CD4-positive, alpha-beta T cell treated with Interleukin-2 at 100 ng/mL for 4 hours (primary cell): Measurements from ENCODE around the gene TNNI3.
"Not testable (repeated sequence)": the region's sequence is repeated elsewhere in the genome, so short reads cannot be mapped to it uniquely, and the experiment has no call there.

ENCODE experiments used
- DNase-seq: peaks from one replicate; pipeline ENCODE4 v3.0.0-alpha.2; 2020; ENCODE audit warnings: low spot score

The TNNI3 gene

GRCh38 chr19:55113570-55114039, 43.9 kb downstream of the TNNI3 start:
- DNase-seq, result no peak

DNA sequence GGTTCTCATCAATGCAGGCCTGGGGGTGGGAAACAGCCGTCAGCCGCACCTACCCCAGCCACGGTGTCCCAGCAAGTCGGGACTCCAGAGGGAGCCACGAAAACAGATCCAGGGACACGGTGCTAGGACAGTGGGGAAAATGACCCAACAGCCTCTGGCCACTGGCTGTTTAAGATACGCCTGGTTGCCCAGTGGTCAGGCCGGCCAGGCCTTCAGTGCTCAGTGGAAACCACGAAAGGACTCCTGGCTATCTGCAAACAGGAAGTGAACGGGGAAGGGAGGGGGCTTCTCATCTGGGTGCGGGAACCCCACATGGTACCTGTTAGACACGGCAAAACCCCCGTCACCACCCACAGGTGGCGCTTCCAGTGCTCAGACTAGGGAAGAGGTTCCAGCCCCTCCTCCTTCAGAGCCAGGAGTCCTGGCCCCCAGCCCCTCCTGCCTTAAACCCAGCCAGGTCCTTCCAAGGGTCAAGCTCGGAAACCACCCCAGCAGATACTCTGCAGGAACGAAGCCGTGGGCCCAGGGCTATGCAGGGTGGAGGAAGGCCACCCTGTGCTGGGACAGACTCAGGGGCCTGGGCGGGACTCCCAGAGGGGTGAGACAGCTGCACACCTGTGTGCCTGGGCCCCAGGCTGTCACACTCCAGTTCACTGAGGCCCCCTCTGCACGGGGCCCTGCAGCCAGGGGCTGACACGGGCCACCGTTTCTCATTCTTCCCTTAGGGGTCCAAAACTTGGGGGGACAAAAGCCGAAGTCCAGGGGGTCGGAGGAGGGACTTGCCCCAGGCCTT, 44.6 kb downstream of the TNNI3 start:
- DNase-seq, result no peak

GRCh38 chr19:55112246-55112776, 45.2 kb downstream of the TNNI3 start:
- DNase-seq, result no peak

DNA sequence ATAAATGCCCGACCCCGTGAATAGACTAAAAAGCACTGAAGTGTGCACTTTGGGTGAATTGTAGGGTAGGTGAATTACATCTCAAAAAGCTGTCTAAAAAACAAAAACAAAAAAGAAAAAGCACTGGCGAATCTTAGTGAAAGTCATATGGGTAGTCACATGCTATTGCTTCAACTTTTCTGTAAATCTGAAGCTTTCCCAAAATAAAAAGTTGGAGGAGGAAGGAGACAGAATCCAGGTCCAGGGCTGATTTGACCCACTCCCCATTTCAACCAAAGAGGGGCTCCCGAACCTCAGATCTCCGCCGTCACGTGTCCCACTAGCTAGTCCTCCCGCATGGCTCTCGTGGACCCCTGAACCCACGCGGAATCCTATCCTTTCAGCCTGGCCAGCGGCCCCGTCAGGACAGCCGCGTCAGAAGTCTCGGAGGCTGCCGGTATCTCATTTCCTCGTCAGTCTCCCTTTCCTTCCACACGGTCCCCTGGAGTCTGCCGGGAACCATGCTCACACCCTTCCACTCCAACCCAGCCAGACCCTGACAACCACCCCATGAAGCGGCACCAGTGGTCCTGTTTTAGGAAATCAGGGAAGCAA, 46.2 kb downstream of the TNNI3 start:
- DNase-seq, result no peak

GRCh38 chr19:55109527-55110291, 47.8 kb downstream of the TNNI3 start:
- DNase-seq, result no peak

GRCh38 chr19:55107252-55107651, 50.3 kb downstream of the TNNI3 start:
- not testable (repeated sequence) for DNase-seq

DNA sequence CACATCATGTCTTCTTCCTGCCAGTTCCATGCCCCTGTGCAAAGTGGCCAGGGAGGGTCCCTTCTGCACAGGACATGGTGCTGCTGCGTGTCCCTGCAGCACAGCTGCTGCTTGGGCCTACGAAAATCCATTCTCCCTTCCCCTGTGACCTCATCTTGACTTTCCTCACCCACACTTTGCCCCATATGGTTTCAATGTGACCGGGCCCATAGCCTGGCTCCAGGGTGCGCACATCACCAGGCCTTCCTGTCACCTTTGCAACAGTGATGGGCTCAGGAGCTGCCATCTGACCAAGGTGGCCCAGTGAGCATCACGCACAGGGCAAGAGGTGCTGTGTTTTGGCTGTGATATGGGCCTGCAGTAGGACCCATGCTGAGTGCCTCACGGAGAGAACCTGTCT, 50.9 kb downstream of the TNNI3 start:
- DNase-seq, result no peak

DNA sequence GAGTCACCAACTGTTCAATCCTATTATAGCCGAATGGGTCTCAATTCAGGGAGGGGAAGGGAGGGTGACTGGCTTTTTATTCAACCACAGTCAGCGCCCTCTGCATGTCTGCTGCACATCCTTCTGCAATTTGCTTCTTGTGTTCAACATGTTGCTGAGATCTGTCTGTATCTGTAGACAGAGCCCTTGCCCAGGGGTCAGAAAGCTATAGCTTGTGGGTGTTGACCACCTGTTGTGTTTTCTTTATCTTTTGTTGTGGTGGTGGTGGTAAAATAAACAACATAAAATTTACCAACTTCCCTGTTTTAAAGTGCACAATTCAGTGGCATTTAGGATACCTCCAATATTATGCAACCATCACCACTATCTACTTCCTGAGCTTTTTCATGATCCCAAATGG, 52.3 kb downstream of the TNNI3 start:
- no peak for DNase-seq

- DNase-seq, result no peak
These were observed 54.3 kb downstream of the TNNI3 start for GRCh38 chr19:55103190-55103589.
